ENCODE data around the gene TIMM13.

TIMM13 gene

DNA sequence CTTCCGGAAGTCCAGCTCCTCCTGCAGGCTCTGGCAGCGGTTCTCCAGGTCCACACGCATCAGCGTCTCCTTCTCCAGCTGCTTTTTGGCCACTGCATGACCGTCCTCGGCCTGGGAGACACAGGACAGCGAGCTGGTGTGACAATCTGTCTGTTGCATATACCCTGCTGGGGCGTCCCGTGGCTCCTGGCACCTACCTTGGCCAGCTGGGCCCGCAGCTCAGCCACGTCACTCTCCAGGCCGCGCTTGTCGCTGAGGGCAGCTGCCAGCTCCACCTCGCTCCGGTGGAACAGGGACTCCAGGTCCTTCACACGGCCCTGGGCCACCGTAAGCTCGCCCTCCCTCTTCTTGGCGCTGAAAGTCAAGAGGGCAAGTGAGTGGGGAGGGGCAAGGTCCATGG lies 10.8 kb upstream of the TIMM13 start:
- Histone ChIP-seq H3K4me2 (no peak overlapping the region), H3K79me2 (ENCODE audit: insufficient read depth, low read depth) (peaks cover 37% of the 10 kb centered on the region; the same call in 1 of the 2 replicates), H3K27me3 (ENCODE audit: insufficient read depth, low read depth) (no peaks in the 10 kb centered on the region), H3K36me3 (ENCODE audit: insufficient read depth) (peaks cover 6% of the 10 kb centered on the region; the same call in 1 of the 2 replicates), H3K4me3 (IDR thresholded peaks at IDR 0.05; ENCODE audit: insufficient read depth, low read depth, low read length) (no peak overlapping the region), H4K20me1 (ENCODE audit: insufficient read depth) (no peaks in the 10 kb centered on the region), H3K4me1 (ENCODE audit: low read depth, poor library complexity, severe bottlenecking) (no peaks in the 10 kb centered on the region), H3K9ac (no peak overlapping the region), H2AFZ (ENCODE audit: low read depth) (no peak overlapping the region), H3K27ac (no peak overlapping the region)
- TF ChIP-seq, protein P1, sequence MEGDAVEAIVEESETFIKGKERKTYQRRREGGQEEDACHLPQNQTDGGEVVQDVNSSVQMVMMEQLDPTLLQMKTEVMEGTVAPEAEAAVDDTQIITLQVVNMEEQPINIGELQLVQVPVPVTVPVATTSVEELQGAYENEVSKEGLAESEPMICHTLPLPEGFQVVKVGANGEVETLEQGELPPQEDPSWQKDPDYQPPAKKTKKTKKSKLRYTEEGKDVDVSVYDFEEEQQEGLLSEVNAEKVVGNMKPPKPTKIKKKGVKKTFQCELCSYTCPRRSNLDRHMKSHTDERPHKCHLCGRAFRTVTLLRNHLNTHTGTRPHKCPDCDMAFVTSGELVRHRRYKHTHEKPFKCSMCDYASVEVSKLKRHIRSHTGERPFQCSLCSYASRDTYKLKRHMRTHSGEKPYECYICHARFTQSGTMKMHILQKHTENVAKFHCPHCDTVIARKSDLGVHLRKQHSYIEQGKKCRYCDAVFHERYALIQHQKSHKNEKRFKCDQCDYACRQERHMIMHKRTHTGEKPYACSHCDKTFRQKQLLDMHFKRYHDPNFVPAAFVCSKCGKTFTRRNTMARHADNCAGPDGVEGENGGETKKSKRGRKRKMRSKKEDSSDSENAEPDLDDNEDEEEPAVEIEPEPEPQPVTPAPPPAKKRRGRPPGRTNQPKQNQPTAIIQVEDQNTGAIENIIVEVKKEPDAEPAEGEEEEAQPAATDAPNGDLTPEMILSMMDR (conservative IDR thresholded peaks at IDR 0.05; ENCODE audit: low read depth, low read length): no peak

DNA sequence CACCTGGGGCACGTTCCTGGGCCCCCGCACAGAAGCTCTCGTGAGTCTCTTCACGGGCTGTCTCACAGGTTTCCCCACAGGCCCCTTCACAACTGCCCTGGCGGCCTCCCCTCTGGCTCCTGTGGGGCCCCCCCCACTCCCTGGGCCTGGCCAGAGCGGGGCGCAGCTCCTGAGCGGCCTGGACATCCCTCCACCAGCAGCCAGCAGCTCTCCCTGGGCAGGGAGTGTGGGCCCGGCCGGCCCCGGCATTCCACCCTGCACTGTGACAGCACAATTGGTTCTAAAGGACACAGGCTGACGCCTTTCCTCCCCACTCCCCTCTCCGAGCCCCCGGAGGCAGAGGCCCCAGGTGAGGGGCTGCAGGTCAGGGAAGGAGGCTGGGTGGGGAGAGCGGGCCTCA lies 9.5 kb upstream of the TIMM13 start:
- TF ChIP-seq, protein P1 (conservative IDR thresholded peaks at IDR 0.05; ENCODE audit: low read depth, low read length): no peak
- Histone ChIP-seq H3K9ac (no peak overlapping the region), H3K27me3 (ENCODE audit: insufficient read depth, low read depth) (no peaks in the 10 kb centered on the region), H3K4me3 (IDR thresholded peaks at IDR 0.05; ENCODE audit: insufficient read depth, low read depth, low read length) (no peak overlapping the region), H3K36me3 (ENCODE audit: insufficient read depth) (no peaks in the 10 kb centered on the region; the same call in 1 of the 2 replicates), H3K27ac (no peak overlapping the region), H3K79me2 (ENCODE audit: insufficient read depth, low read depth) (peaks cover 25% of the 10 kb centered on the region; the same call in 1 of the 2 replicates), H2AFZ (ENCODE audit: low read depth) (no peak overlapping the region), H3K4me2 (no peak overlapping the region), H4K20me1 (ENCODE audit: insufficient read depth) (no peaks in the 10 kb centered on the region), H3K4me1 (ENCODE audit: low read depth, poor library complexity, severe bottlenecking) (no peaks in the 10 kb centered on the region)

DNA sequence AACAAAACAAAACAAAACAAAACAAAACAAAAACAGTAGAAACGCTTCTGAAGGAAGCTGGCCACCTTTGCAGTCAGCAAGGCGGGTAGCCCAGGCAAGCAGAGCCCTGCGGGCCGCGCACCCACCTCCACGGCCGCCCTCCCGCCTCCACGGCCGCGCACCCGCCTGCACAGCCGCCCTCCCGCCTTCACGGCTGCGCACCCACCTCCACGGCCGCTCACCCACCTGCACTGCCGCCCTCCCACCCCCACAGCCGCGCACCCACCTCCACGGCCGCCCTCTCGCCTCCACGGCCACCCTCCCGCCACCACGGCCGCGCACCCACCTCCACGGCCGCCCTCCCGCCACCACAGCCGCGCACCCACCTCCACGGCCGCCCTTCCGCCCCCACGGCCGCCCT lies 9.0 kb upstream of the TIMM13 start:
- Histone ChIP-seq H3K27ac (no peak overlapping the region), H3K4me2 (no peak overlapping the region), H3K4me3 (IDR thresholded peaks at IDR 0.05; ENCODE audit: insufficient read depth, low read depth, low read length) (no peak overlapping the region), H3K9ac (no peak overlapping the region), H2AFZ (ENCODE audit: low read depth) (no peak overlapping the region), H3K4me1 (ENCODE audit: low read depth, poor library complexity, severe bottlenecking) (no peaks in the 10 kb centered on the region), H4K20me1 (ENCODE audit: insufficient read depth) (no peaks in the 10 kb centered on the region), H3K27me3 (ENCODE audit: insufficient read depth, low read depth) (no peaks in the 10 kb centered on the region), H3K36me3 (ENCODE audit: insufficient read depth) (no peaks in the 10 kb centered on the region; the same call in 1 of the 2 replicates), H3K79me2 (ENCODE audit: insufficient read depth, low read depth) (peaks cover 20% of the 10 kb centered on the region; the same call in 1 of the 2 replicates)
- TF ChIP-seq, protein P1 (conservative IDR thresholded peaks at IDR 0.05; ENCODE audit: low read depth, low read length): no peak

DNA sequence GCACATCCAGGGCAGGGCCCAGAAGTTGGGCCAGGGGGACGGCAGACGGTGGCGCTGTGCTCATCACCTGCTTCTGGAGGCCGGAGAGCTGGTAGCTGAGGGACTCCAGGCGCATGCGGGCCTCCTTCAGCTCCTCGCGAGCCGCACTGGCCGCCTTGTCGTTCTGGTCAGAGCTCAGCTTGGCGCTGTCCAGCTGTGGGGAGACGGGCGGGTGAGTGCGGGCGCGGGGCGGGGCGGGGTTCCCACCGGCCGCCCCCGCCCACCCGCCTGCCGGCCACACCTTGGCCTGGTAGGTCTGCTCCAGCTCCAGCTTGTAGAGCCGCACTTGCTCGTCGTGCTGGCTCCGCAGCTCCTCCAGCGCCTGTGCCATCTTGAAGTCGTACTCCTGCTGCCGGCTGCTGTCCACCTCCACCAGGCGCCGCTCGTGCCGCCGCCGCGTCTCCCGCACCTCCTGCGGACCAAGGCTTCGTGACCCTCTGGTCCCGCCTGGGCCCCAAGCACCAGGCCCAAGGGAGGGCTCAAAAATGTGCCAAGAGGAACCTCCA lies 7.4 kb upstream of the TIMM13 start:
- H3K36me3 ChIP-seq (ENCODE audit: insufficient read depth): no peaks in the 10 kb centered on the region; the same call in 1 of the 2 replicates
- H3K4me3 ChIP-seq (IDR thresholded peaks at IDR 0.05; ENCODE audit: insufficient read depth, low read depth, low read length): no peak overlapping the region
- H2AFZ ChIP-seq (ENCODE audit: low read depth): no peak overlapping the region
- no peak overlapping the region for H3K4me2 ChIP-seq
- H3K27ac ChIP-seq: no peak overlapping the region
- TF ChIP-seq, protein P1 (conservative IDR thresholded peaks at IDR 0.05; ENCODE audit: low read depth, low read length): no peak
- H3K27me3 ChIP-seq (ENCODE audit: insufficient read depth, low read depth): no peaks in the 10 kb centered on the region
- peaks cover 12% of the 10 kb centered on the region; the same call in 1 of the 2 replicates for H3K79me2 ChIP-seq (ENCODE audit: insufficient read depth, low read depth)
- no peak overlapping the region for H3K9ac ChIP-seq
- no peaks in the 10 kb centered on the region for H4K20me1 ChIP-seq (ENCODE audit: insufficient read depth)
- H3K4me1 ChIP-seq (ENCODE audit: low read depth, poor library complexity, severe bottlenecking): no peaks in the 10 kb centered on the region
